ENCODE measurements around the gene CRYGN. TPM values are rescaled to one million over a fixed set of nuclear protein-coding genes. Genes with fewer than 3 reads are reported as not detected.

Gene CRYGN
- total RNA-seq, 1 donor from 2014 or later = not detected

GRCh38 chr7:151394076-151395035, 45.6 kb downstream of the CRYGN start:
- no peak for DNase-seq
- no peaks in the 10 kb centered on the region for H3K27me3 ChIP-seq
- no peak overlapping the region for H3K4me3 ChIP-seq
- no peaks in the 10 kb centered on the region for H3K9me3 ChIP-seq
- no peaks in the 10 kb centered on the region for H3K36me3 ChIP-seq
- H3K4me1 ChIP-seq = no peaks in the 10 kb centered on the region
- no peak overlapping the region for H3K27ac ChIP-seq
- no peak for ATAC-seq
- intact Hi-C loops (cut with DNase I) = no loop called here
- TF ChIP-seq CTCF (IDR thresholded peaks at IDR 0.05) = no peak

- Histone ChIP-seq H3K4me3 (no peak overlapping the region), H3K4me1 (no peaks in the 10 kb centered on the region), H3K36me3 (no peaks in the 10 kb centered on the region), H3K27ac (no peak overlapping the region), H3K27me3 (no peaks in the 10 kb centered on the region), H3K9me3 (no peaks in the 10 kb centered on the region)
- ATAC-seq (no peak), DNase-seq (no peak)
- no peak for TF ChIP-seq CTCF (IDR thresholded peaks at IDR 0.05)
- intact Hi-C loops (cut with DNase I) = no loop called here
Observed at GRCh38 chr7:151393031-151393977, 46.6 kb downstream of the CRYGN start.

- DNase-seq (peak; percentile 60), ATAC-seq (no peak)
- Histone ChIP-seq H3K27ac (no peak overlapping the region), H3K4me3 (no peak overlapping the region), H3K9me3 (no peaks in the 10 kb centered on the region), H3K27me3 (no peaks in the 10 kb centered on the region), H3K4me1 (no peaks in the 10 kb centered on the region), H3K36me3 (no peaks in the 10 kb centered on the region)
- TF ChIP-seq CTCF (IDR thresholded peaks at IDR 0.05) = no peak
- intact Hi-C loops (cut with DNase I) = no loop called here
Observed at GRCh38 chr7:151392426-151392825, 47.5 kb downstream of the CRYGN start.

- ATAC-seq = no peak
- Histone ChIP-seq H3K9me3 (no peaks in the 10 kb centered on the region), H3K4me1 (no peaks in the 10 kb centered on the region), H3K27me3 (no peaks in the 10 kb centered on the region), H3K4me3 (no peak overlapping the region), H3K36me3 (no peaks in the 10 kb centered on the region), H3K27ac (no peak overlapping the region)
- intact Hi-C loops (cut with DNase I) = no loop called here
- TF ChIP-seq CTCF (IDR thresholded peaks at IDR 0.05) = no peak
- DNase-seq = peak; percentile 58
Observed at GRCh38 chr7:151392002-151392401, 47.9 kb downstream of the CRYGN start.

- Histone ChIP-seq H3K27me3 (no peaks in the 10 kb centered on the region), H3K27ac (no peak overlapping the region), H3K4me3 (no peak overlapping the region), H3K36me3 (no peaks in the 10 kb centered on the region), H3K9me3 (no peaks in the 10 kb centered on the region), H3K4me1 (no peaks in the 10 kb centered on the region)
- ATAC-seq (no peak), DNase-seq (no peak)
- intact Hi-C loops (cut with DNase I) = no loop called here
- TF ChIP-seq CTCF (IDR thresholded peaks at IDR 0.05) = no peak
Observed at GRCh38 chr7:151391358-151391730, 48.6 kb downstream of the CRYGN start.

Data from upper lobe of right lung (tissue), 1 donor.